GM20431 (cell line): Measurements from ENCODE around the gene LRBA.
"Not testable (repeated sequence)": the region's sequence is repeated elsewhere in the genome, so short reads cannot be mapped to it uniquely, and the experiment has no call there.

Experiments used
- in situ Hi-C: fragments of 300-500 bp; cut with MseI, MboI; formaldehyde crosslinking; loops from one replicate; pipeline ENCODE4 v1.15.0; 2020; ENCODE audit warnings: low sequenced_read_pairs; ENCODE audit not compliant: unreplicated experiment

Gene LRBA

DNA sequence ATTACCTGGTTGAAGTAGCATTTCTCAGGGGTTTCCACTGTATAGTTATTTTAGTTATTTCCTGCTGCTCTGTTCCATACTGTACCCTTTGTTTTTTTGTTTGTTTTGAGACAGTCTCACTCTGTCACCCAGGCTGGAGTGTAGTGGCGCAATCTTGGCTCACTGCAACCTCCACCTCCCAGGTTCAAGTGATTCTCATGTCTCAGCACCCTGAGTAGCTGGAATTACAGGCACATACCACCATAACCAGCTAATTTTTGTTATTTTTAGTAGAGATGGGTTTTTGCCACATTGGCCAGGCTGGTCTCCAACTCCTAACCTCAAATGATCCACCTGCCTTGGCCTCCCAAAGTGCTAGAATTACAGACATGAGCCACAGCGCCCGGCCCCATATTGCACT, 457.3 kb downstream of the LRBA start:
- in situ Hi-C loops, result not testable (repeated sequence)

DNA sequence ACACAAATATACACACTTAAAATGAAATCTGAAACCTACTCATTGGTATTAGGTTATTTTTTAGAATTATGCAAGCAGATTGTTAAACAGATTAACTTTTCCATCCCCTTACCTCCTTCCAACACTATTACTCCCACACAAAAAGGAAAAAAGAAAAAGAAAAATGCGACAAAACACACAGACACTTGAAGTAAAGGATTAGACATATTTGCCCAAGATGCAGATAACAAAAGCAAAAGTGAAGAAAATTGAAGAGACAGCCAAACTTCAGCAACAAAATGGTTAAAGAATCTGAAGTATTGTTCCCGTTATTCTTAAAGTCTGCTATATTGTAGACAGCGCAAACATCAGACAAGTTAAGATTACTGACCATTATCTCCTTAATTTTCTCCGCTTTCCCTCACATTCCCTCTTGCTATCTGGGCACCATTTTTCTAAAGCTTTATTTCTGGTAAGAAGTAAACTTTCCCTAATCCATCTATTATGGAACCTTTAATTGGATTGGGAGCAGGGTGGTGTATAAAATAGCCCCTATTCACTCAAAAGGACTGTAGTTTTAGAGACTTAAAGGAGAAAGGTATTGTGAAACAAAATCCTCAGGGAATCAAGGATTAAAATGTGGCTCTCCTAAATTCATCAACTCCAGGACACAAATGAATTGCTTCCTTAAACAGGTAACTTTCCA, 467.8 kb downstream of the LRBA start:
- in situ Hi-C loops, result no loop called here

DNA sequence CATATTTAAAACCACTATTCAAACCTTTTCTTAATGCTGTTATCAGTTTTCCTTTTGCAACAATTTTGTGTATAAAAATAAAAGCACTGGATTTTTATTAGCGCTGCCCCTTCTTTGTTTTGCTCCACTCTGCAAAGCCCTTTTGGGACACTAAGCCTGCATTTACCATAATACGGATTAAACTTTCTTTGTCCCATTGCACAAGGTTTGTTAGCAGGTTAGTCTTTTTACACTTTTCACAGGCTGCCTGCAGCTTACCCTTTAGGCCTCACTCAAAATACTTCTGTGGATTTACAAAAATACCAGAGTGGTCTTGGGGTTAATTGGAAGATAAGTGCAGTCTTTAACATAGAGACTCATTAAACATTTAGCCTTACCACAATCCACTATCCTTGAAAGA, 468.8 kb downstream of the LRBA start:
- in situ Hi-C loops, result no loop called here

DNA sequence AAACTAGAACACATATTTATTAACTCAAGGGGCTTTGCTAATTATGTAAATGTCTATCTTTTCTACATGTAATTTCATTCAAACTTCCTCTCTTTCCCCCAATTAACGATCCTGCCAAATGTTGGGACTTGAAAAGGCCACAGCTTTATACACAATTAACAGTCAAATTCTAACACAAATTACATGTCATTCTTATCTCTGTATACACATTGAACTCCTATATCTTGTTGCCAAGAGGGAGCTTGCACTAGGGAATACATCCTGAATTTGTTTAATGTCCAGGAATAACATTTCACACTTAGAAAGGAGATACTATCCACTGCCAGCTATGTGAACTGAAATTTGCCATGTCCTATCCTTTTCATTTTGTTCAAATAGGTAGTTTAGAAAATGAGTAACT, 472.0 kb downstream of the LRBA start:
- in situ Hi-C loops, result no loop called here

DNA sequence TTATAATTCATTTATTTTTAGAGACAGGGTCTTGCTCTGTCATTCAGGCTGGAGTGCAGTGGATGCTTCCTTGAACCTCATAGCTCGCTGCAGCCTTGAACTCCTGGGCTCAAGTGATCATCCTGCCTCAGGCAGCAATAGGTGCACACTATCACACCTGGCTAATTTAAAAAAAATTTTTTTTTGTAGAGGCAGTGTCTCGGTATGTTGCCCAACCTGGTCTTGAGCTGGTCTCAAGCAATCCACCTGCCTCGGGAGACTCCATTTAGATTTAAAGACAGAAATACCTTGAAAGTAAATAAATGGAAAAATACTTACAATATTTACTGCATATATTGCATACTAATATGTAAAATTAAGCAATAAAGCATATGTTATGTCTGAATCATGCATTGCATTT, 473.4 kb downstream of the LRBA start:
- in situ Hi-C loops, result no loop called here

DNA sequence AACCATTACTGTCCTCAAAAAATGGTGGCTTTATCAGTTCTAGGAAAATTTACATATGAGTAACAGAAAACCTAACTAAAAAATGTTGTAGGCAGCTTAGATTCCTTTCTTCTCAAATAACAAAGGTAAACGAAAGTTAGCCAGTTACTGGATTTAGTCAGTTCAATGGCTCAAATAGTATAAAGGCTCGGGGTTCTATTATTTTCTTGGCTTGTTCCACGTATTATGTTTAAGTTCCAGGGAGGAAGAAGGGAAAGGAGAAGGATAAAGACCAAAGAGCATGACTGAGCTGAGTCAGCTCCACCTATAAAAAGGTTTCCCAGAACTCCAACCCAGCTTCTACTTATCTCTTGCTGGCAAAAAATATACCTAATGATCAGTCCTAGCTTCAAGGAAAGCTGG, 474.1 kb downstream of the LRBA start:
- in situ Hi-C loops, result no loop called here

DNA sequence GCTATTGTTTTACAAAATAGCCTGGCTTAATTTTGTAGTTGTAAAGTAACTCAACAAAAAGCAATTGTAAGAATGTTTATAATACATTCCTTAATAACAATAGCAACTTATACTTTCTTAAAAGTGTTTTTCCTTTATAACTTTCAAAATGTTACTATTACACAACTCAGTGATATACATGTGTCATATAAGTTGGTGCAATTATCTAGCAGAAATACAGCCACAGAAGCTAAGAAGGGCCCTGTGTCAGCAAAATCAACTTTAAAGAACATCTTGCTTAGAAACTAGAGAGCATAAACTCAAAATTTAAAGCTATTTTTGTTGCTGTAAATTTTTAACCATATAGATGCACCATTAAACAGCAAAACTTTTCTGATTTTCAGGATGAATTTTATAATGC, 474.5 kb downstream of the LRBA start:
- in situ Hi-C loops, result no loop called here

DNA sequence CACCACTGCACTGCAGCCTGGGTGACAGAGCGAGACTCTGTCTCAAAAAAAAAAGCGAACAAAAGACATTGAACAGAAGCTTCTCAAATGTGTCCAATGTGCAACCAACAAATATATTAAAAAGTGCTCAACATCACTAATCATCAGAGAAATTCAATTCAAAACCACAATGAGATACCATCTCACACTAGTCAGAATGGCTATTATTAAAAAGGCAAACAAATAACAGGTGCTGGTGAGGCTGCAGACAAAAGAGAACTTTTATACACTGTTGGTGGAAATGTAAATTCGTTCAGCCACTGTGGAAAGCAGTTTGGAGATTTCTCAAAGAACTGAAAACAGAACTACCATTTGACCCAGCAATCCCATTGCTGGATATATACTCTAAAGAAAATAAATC, 477.2 kb downstream of the LRBA start:
- in situ Hi-C loops, result not testable (repeated sequence)

DNA sequence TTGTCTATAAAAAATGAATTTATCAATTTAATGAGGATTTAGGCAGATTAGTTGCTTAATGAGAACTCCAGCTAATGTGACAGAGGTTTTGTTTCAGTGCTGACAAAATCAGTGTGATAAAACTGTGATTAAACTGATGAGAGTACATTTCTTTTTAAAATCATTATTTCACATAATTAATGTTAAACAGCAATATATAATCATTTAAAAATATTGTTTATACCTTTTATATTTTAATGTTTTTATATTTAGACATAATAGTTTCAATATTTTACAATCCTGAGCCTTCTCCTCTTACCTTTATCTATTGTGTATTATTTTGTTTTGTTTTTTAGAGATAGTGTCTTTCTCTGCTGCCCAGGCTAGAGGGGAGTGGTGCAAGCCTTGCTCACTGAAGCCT, 480.3 kb downstream of the LRBA start:
- in situ Hi-C loops, result no loop called here

DNA sequence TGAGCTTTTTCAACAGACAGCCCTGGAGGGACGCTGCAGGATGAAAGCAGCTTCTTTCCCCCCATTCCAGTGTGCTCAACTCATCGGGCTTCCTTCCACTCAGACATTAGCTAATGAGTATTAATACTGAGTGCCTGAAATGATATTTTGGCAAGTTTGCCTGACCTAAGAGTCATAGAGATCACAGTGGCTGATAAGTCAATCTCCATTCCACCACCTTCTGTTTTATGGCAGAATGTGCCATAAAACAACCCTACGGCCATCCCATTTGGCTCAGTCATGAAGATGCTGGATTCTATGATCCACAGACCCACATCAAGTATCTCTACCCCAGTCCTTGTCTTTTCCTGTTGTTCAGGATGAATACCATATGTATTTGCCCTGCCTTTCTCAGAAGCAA, 481.4 kb downstream of the LRBA start:
- in situ Hi-C loops, result no loop called here

DNA sequence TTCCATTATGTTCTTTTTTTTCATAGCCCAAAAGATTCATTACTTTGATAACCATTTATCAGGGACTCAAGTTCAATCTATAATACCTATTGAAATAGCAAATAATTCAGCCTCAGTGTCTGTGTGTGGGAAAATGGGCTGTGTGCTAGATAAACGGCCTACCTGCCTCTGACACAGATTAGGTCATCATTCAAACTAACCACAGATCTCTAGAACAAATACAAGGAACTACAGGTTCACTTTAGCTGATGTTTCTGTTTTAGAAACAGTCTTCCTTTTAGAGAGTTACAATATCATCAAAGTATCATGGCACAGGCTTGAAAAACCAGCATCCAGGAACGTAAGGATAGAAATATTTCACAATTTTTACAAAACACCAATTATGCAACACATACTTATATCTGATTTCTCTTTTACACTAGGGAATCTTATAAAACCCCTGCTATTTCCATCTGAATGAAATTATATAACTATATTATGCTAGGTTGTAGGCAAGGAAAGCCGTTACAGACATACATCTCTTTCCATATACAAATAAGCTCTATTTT, 489.7 kb downstream of the LRBA start:
- in situ Hi-C loops, result no loop called here

DNA sequence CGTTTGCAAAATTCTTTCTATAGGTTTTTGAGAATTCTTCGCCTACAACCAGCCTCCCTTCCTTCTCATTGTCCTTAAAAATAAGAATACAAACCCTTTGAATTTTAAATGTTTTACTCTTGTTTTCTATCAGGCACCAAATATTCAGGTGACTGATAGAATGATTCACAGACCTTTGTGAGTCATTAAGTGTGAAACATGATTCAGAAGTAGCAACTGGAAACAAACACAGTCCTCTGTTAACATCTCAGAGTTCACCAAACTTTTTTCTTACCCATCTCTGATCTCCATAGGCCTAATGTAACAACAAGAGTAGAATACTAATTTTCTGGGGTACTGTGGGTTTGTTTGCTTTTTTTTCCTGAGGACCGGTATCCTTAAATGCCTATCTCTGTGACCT, 496.5 kb downstream of the LRBA start:
- in situ Hi-C loops, result no loop called here

DNA sequence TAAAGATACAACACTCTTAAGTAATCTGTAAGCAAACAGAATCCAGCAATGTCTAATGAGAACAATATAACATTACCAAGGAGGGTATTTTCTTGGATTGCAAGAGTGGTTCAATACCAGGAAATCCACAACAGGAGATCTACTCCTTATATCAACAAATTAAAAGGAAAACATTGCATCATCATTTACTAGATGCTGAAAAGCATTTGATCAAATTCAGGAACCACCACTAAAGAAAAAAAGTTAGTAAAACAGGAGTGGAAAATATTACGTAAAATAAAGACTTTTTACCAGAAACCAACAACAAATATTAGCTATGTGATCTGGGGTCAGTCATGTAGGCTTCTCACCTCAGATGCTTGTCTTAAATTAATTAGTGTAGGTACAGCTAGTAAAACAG, 499.9 kb downstream of the LRBA start:
- in situ Hi-C loops, result no loop called here

DNA sequence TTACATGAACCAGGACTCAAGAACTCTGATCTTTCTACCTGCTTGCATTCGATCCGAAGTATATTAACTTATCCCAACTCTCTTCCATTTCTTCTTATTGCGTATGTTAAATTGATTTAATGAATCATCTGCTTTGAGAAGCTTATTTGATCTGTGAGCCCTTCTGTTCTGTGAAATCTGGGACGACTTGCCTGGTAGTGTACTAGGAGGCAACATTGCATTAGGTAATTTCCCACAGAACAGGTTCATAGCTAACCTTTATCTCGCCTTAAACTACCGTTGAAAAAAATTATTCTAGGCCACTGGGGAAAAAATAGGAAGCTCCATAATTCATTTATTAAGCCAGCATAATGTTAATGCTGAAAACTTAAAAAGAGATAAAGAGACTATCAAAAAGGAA, 500.4 kb downstream of the LRBA start:
- in situ Hi-C loops, result no loop called here

DNA sequence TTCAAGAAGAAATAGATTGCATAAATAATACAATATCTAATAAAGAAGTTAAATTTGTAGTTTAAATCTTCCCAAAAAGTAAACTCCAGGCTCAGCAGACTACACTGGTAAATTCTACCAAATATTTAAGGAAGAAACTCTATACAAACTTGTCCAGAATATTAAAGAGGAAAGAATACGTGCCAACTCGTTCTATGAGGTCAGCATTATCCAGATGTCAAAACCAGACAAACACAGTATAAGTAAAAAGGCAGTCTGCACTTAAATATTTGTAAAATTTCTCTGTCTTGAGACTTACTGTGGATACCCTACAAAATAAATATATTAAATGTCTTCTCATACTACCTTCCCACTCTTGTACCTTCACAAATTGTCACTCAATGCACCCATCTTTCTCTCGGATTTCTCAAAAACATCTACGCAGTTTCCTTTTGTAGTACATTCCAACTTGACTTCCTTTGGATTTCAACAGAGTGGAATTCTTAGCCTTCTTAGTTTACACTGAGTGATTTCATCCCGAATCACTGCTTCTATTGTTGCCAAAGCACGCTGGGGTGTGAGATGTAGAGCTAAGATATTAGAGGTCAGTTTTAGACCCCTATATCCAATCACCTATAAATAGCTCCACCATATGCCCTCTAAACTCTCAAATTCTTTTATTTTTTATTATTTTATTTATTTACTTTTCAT, 504.8 kb downstream of the LRBA start:
- in situ Hi-C loops, result no loop called here

DNA sequence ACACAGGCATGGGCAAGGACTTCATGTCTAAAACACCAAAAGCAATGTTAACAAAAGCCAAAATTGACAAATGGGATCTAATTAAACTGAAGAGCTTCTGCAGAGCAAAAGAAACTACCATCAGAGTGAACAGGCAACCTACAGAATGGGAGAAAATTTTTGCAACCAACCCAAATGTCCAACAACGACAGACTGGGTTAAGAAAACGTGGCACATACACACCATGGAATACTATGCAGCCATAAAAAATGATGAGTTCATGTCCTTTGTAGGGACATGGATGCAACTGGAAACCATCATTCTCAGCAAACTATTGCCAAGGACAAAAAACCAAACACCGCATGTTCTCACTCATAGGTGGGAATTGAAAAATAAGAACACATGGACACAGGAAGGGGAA, 507.4 kb downstream of the LRBA start:
- in situ Hi-C loops, result not testable (repeated sequence)

DNA sequence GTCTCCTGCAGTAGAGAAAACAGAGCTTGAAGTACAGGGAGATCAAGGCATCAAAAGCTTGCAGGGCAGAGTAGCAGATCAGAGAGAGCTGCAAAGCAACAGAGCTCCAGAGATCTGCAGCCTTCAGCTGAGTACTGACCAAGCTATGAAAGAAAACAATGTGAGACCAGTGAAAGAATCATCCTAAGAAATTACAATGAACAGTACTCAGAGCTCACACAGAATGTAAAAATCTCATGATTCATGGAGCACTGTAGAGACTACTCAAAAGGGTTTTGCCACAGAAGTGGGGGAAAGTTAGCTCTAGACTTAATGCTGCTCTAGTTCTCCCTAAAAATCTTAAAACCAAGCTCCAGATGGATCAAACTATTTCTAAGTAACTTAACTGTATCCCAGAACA, 513.1 kb downstream of the LRBA start:
- in situ Hi-C loops, result no loop called here

DNA sequence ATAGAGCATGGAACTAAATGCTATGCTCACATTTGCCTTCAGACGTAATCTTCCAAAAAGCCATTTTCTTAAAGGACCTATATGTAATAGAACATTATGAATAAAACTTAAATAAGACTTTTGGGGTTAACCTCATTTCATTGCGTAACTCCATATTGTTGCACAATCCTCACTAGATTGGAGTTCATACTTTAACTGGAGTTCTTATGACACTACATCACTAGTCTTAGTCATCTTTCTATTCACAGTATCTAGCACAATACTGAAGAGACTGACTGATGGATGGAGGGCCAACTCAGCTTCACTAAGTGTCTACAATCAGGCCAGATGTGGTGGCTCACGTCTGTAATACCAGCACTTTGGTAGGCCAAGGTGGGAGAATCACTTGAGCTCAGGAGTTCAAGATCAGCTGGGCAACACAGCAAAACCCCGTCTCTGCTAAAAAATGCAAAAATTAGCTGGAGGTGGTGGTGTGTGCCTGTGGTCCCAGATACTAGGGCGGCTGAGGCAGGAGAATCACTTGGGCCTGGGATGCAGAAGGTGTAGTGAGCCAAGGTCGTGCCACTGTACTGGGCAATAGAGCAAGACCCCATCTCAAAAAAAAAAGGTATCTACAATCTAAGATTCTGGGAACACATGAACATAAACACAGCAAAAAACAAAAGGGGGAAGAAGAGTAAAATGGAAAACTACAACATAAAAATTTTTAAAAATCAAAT, 513.9 kb downstream of the LRBA start:
- in situ Hi-C loops, result no loop called here

DNA sequence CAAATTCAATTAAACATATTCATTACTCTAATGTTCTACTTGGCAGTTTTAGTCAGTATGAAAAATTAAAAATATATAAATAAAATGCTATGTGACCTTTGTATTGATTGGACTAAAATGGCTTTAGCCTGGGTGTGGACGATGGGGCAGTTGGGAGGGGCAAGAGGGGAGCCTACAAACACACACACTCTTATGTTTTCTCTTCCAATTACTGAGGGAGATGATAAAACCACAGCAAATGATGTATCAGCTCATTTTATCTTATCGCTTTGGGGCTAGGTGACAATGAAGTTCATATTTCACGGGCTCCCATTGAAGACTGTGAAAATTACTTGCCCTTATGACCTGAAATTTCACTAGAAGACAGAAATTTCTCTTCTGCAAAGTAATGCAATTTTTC, 517.5 kb downstream of the LRBA start:
- in situ Hi-C loops, result no loop called here

DNA sequence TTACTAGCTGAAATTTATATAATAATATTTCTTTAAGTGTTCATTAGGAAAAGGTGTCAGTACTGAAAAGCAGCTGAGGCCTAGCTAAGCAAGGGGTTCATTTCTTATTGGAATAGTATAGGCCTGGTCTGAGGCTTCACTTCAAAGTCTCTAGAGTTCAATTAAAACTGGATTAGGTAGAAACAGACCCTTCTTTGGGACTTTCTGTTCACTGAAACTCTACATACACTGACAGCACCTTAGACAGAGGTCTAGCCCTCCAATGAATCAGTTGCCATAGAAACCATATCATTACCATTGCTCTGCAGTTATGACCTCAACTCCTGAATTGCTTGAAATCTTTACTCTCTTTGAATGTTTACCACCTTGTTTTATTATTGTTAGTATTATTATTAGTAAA, 519.5 kb downstream of the LRBA start:
- in situ Hi-C loops, result no loop called here

DNA sequence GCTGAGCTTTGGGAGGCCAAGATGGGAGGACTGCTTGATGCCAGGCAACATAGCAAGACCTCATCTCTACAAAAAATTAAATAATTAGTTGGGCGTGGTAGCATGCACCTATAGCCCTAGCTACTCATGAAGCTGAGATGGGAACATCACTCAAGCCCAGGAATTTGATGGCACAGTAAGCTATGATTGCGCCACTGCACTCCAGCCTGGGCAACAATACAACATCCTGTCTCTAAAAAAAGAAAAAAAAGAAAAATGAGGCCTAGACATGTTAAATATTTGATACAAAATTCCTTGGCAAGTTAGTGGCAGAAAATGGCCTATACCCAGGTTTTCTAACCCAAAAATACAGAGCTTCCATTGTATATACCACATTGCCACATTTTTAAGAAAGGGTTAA, 521.2 kb downstream of the LRBA start:
- in situ Hi-C loops, result no loop called here
